Measurements from ENCODE around the gene TRIM66.

- TF ChIP-seq EZH2phosphoT487 (IDR thresholded peaks at IDR 0.05; ENCODE audit: borderline replicate concordance) (no peak), CTCF (conservative IDR thresholded peaks at IDR 0.05; ENCODE audit: low read length) (no peak)
These were observed 7.6 kb downstream of the TRIM66 start for GRCh38 chr11:8674859-8675258.

Data from Loucy (cell line).